HEK293 (cell line): ENCODE measurements around the gene FRAS1.

Experiments
- BCL11B ChIP-seq: fragments of 450-650 bp; formaldehyde crosslinking; IDR thresholded peaks from 2 replicates; pipeline ENCODE4 v1.5.1; 2016; ENCODE audit warnings: low read depth, missing biosample characterization, missing genetic modification characterization
- KLF1 ChIP-seq: fragments of 450-650 bp; formaldehyde crosslinking; IDR thresholded peaks from 2 replicates; pipeline ENCODE4 v1.5.1; 2016; ENCODE audit warnings: missing biosample characterization, missing genetic modification characterization
- TCF7L2 ChIP-seq: IDR thresholded peaks from 2 replicates; pipeline ENCODE4 v1.6.1; 2011; ENCODE audit warnings: low read depth, mild to moderate bottlenecking, inconsistent platforms, low read length, moderate library complexity, borderline replicate concordance
- ZFHX2 ChIP-seq: fragments of 450-650 bp; formaldehyde crosslinking; conservative IDR thresholded peaks from 2 replicates; pipeline ENCODE4 v1.5.1; 2016; ENCODE audit warnings: missing biosample characterization, missing genetic modification characterization
- ZFP37 ChIP-seq: fragments of 450-650 bp; formaldehyde crosslinking; IDR thresholded peaks from 2 replicates; pipeline ENCODE4 v1.5.1; 2016; ENCODE audit warnings: missing biosample characterization, missing genetic modification characterization
- ZNF175 ChIP-seq: fragments of 450-650 bp; formaldehyde crosslinking; IDR thresholded peaks from 2 replicates; pipeline ENCODE4 v1.5.1; 2016; ENCODE audit warnings: missing biosample characterization, missing genetic modification characterization
- ZNF521 ChIP-seq: fragments of 450-650 bp; formaldehyde crosslinking; IDR thresholded peaks from 2 replicates; pipeline ENCODE4 v1.5.1; 2017; ENCODE audit warnings: missing biosample characterization, mild to moderate bottlenecking, missing genetic modification characterization
- TF ChIP-seq, protein P1 (sequence below): fragments of 450-650 bp; formaldehyde crosslinking; IDR thresholded peaks from 2 replicates; pipeline ENCODE4 v1.5.1; 2016; ENCODE audit warnings: missing biosample characterization, missing genetic modification characterization

DNA sequence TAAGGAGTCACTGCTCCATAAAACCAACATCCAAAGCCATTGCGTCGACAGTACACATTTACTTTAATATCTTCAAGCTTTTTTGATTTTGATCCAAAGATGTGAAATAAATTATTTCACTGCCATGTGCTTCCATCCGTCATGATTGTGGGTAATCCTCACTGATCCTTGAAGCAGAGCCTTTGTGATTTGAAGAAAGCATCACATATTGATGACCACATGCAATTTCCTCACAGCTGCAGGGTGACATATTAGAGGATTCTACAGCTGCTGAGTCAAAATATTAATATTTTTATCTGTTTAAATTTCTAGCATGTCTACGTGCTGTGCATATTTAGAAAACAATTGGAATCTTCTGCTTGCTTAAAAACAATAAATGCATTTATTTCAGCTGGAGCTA lies 297.7 kb downstream of the FRAS1 start:
- TF ChIP-seq BCL11B (tag by site-specific recombination) (no peak), ZFHX2 (tag by site-specific recombination) (no peak), KLF1 (tag by site-specific recombination) (no peak), ZNF521 (tag by site-specific recombination) (no peak), ZFP37 (tag by site-specific recombination) (no peak), TCF7L2 (no peak), ZNF175 (tag by site-specific recombination) (no peak)
- TF ChIP-seq, protein P1, sequence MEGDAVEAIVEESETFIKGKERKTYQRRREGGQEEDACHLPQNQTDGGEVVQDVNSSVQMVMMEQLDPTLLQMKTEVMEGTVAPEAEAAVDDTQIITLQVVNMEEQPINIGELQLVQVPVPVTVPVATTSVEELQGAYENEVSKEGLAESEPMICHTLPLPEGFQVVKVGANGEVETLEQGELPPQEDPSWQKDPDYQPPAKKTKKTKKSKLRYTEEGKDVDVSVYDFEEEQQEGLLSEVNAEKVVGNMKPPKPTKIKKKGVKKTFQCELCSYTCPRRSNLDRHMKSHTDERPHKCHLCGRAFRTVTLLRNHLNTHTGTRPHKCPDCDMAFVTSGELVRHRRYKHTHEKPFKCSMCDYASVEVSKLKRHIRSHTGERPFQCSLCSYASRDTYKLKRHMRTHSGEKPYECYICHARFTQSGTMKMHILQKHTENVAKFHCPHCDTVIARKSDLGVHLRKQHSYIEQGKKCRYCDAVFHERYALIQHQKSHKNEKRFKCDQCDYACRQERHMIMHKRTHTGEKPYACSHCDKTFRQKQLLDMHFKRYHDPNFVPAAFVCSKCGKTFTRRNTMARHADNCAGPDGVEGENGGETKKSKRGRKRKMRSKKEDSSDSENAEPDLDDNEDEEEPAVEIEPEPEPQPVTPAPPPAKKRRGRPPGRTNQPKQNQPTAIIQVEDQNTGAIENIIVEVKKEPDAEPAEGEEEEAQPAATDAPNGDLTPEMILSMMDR (tag by site-specific recombination), result no peak
